HTR-8/SVneo (cell line): ENCODE measurements around the gene BRAF.
"Not testable (repeated sequence)": the region's sequence is repeated elsewhere in the genome, so short reads cannot be mapped to it uniquely, and the experiment has no call there.

Experiments
- DNase-seq: peaks from one replicate; pipeline ENCODE4 v3.0.0; 2011; ENCODE audit warnings: low spot score, mixed read lengths; ENCODE audit not compliant: insufficient read length
- FAIRE-seq: peaks from 2 replicates; lab custom pipeline; 2011; peaks lifted over from hg19 to GRCh38; lab: Jason Lieb, UNC

Gene BRAF

GRCh38 chr7:140883378-140883777, 41.4 kb downstream of the BRAF start:
- DNase-seq (no peak), FAIRE-seq (no peak)

GRCh38 chr7:140882834-140883233, 41.9 kb downstream of the BRAF start:
- DNase-seq, FAIRE-seq: not testable (repeated sequence)

- DNase-seq (no peak), FAIRE-seq (no peak)
Measured at GRCh38 chr7:140881507-140882228, 43.1 kb downstream of the BRAF start.

- DNase-seq: no peak
- FAIRE-seq: no peak
Measured at GRCh38 chr7:140877249-140877524, 47.5 kb downstream of the BRAF start.

GRCh38 chr7:140876519-140877248, 48.0 kb downstream of the BRAF start:
- DNase-seq: peak; percentile 17
- FAIRE-seq: no peak

- no peak for DNase-seq
- no peak for FAIRE-seq
Measured at GRCh38 chr7:140873434-140873833, 51.3 kb downstream of the BRAF start.

GRCh38 chr7:140870003-140870402, 54.7 kb downstream of the BRAF start:
- FAIRE-seq: no peak
- no peak for DNase-seq

GRCh38 chr7:140869430-140869829, 55.3 kb downstream of the BRAF start:
- DNase-seq (no peak), FAIRE-seq (no peak)

GRCh38 chr7:140867467-140868462, 57.0 kb downstream of the BRAF start:
- DNase-seq (no peak), FAIRE-seq (no peak)

- FAIRE-seq (no peak), DNase-seq (no peak)
Measured at GRCh38 chr7:140866926-140867325, 57.8 kb downstream of the BRAF start.

- DNase-seq: no peak
- no peak for FAIRE-seq
Measured at GRCh38 chr7:140864732-140865131, 60.0 kb downstream of the BRAF start.

- FAIRE-seq (no peak), DNase-seq (no peak)
Measured at GRCh38 chr7:140863867-140864266, 60.9 kb downstream of the BRAF start.

- FAIRE-seq (no peak), DNase-seq (no peak)
Measured at GRCh38 chr7:140863184-140863583, 61.5 kb downstream of the BRAF start.

GRCh38 chr7:140857048-140857447, 67.7 kb downstream of the BRAF start:
- no peak for DNase-seq
- FAIRE-seq: no peak

- DNase-seq (no peak), FAIRE-seq (no peak)
Measured at GRCh38 chr7:140841166-140841715, 83.5 kb downstream of the BRAF start.

- DNase-seq: no peak
Measured at GRCh38 chr7:140831724-140832123, 93.0 kb downstream of the BRAF start.

GRCh38 chr7:140829720-140830119, 95.0 kb downstream of the BRAF start:
- no peak for FAIRE-seq
- no peak for DNase-seq

More at GRCh38 chr7:140831724-140832123, 93.0 kb downstream of the BRAF start:
- no peak for FAIRE-seq

- no peak for FAIRE-seq
- DNase-seq: no peak
Measured at GRCh38 chr7:140828741-140829140, 96.0 kb downstream of the BRAF start.

GRCh38 chr7:140817383-140817782, 107.3 kb downstream of the BRAF start:
- FAIRE-seq, DNase-seq: not testable (repeated sequence)

- peak; percentile 36 for FAIRE-seq
Measured at GRCh38 chr7:140810830-140811556, 113.7 kb downstream of the BRAF start.

More at GRCh38 chr7:140810830-140811556, 113.7 kb downstream of the BRAF start:
- DNase-seq: peak; percentile 45
